ENCODE data around the gene PRKCA.

DNA sequence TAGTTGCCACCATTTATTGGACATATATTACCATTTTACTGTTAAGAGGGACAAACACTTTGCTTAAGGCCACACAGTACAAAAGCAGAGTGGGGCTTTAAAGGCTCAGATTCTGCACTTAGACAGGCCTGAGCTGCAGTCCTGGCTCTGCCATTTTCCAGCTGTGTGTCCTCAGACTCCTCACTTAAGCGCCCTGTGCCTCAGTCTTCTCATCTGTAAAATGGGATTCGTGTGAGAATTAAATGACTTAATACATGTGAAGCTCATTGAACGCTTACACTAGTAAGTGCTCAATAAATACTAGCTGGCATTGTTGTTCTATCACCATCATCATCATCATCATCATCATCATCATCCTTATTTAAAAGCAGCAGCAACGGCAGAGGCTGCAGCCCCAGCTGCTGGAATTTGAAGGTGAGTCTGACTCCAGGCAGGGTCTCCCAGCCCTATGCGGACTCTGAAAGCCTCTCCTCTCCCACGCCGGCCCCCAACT, 532.1 kb downstream of the PRKCA start:
- TF ChIP-seq YY1 (IDR thresholded peaks at IDR 0.05; ENCODE audit: insufficient read depth, insufficient read length), result no peak
- no peak for TF ChIP-seq SUZ12 (IDR thresholded peaks at IDR 0.05; ENCODE audit: extremely low read depth, insufficient read depth, insufficient read length)

Measured in NT2/D1 (cell line).